ENCODE results near the gene SLC45A1.
"Not testable (repeated sequence)": the region's sequence is repeated elsewhere in the genome, so short reads cannot be mapped to it uniquely, and the experiment has no call there.

SLC45A1 gene

GRCh38 chr1:8367571-8368194, 49.8 kb downstream of the SLC45A1 start:
- no peak for DNase-seq (ENCODE audit: low read depth)

GRCh38 chr1:8368956-8369639, 51.2 kb downstream of the SLC45A1 start:
- no peak for DNase-seq (ENCODE audit: low read depth)

- no peak for DNase-seq (ENCODE audit: low read depth)
Measured at GRCh38 chr1:8370046-8370881, 52.4 kb downstream of the SLC45A1 start.

- DNase-seq (ENCODE audit: low read depth) = no peak
Measured at GRCh38 chr1:8370905-8371315, 53.0 kb downstream of the SLC45A1 start.

GRCh38 chr1:8371372-8371991, 53.6 kb downstream of the SLC45A1 start:
- DNase-seq (ENCODE audit: low read depth) = no peak

- no peak for DNase-seq (ENCODE audit: low read depth)
Measured at GRCh38 chr1:8373125-8373524, 55.2 kb downstream of the SLC45A1 start.

GRCh38 chr1:8373581-8374241, 55.8 kb downstream of the SLC45A1 start:
- DNase-seq (ENCODE audit: low read depth) = peak; percentile 83

GRCh38 chr1:8374356-8374755, 56.4 kb downstream of the SLC45A1 start:
- peak; percentile 40 for DNase-seq (ENCODE audit: low read depth)

GRCh38 chr1:8374812-8375211, 56.9 kb downstream of the SLC45A1 start:
- peak; percentile 48 for DNase-seq (ENCODE audit: low read depth)

- no peak for DNase-seq (ENCODE audit: low read depth)
Measured at GRCh38 chr1:8376358-8376840, 58.5 kb downstream of the SLC45A1 start.

GRCh38 chr1:8377271-8377981, 59.5 kb downstream of the SLC45A1 start:
- no peak for DNase-seq (ENCODE audit: low read depth)

GRCh38 chr1:8378178-8378577, 60.3 kb downstream of the SLC45A1 start:
- DNase-seq (ENCODE audit: low read depth) = peak; percentile 62

- DNase-seq (ENCODE audit: low read depth) = no peak
Measured at GRCh38 chr1:8378981-8379470, 61.1 kb downstream of the SLC45A1 start.

GRCh38 chr1:8379513-8380186, 61.7 kb downstream of the SLC45A1 start:
- DNase-seq (ENCODE audit: low read depth) = no peak

GRCh38 chr1:8380310-8380709, 62.4 kb downstream of the SLC45A1 start:
- not testable (repeated sequence) for DNase-seq (ENCODE audit: low read depth)

GRCh38 chr1:8381618-8382017, 63.7 kb downstream of the SLC45A1 start:
- DNase-seq (ENCODE audit: low read depth) = peak; percentile 43

- peak; percentile 55 for DNase-seq (ENCODE audit: low read depth)
Measured at GRCh38 chr1:8382051-8382505, 64.2 kb downstream of the SLC45A1 start.

GRCh38 chr1:8382608-8383505, 64.9 kb downstream of the SLC45A1 start:
- DNase-seq (ENCODE audit: low read depth) = no peak

GRCh38 chr1:8384088-8384487, 66.2 kb downstream of the SLC45A1 start:
- DNase-seq (ENCODE audit: low read depth) = peak; percentile 52

Data from iris pigment epithelial cell (primary cell).